Measurements from ENCODE around the gene CAMKK2.
"Not testable (repeated sequence)": the region's sequence is repeated elsewhere in the genome, so short reads cannot be mapped to it uniquely, and the experiment has no call there.

The CAMKK2 gene

GRCh38 chr12:121283841-121284240, 12.7 kb downstream of the CAMKK2 start:
- DNase-seq (ENCODE audit: low read depth), result no peak
- no peak overlapping the region for H3K4me3 ChIP-seq (ENCODE audit: low read depth, low read length)
- TF ChIP-seq, protein P1, sequence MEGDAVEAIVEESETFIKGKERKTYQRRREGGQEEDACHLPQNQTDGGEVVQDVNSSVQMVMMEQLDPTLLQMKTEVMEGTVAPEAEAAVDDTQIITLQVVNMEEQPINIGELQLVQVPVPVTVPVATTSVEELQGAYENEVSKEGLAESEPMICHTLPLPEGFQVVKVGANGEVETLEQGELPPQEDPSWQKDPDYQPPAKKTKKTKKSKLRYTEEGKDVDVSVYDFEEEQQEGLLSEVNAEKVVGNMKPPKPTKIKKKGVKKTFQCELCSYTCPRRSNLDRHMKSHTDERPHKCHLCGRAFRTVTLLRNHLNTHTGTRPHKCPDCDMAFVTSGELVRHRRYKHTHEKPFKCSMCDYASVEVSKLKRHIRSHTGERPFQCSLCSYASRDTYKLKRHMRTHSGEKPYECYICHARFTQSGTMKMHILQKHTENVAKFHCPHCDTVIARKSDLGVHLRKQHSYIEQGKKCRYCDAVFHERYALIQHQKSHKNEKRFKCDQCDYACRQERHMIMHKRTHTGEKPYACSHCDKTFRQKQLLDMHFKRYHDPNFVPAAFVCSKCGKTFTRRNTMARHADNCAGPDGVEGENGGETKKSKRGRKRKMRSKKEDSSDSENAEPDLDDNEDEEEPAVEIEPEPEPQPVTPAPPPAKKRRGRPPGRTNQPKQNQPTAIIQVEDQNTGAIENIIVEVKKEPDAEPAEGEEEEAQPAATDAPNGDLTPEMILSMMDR (conservative IDR thresholded peaks at IDR 0.05; ENCODE audit: low read depth, low read length), result no peak

- no peak overlapping the region for H3K4me3 ChIP-seq (ENCODE audit: low read depth, low read length)
- TF ChIP-seq, protein P1 (conservative IDR thresholded peaks at IDR 0.05; ENCODE audit: low read depth, low read length), result no peak
- no peak for DNase-seq (ENCODE audit: low read depth)
Measured at GRCh38 chr12:121283388-121283787, 13.1 kb downstream of the CAMKK2 start.

- DNase-seq (ENCODE audit: low read depth), result not testable (repeated sequence)
Measured at GRCh38 chr12:121282910-121283309, 13.6 kb downstream of the CAMKK2 start.

DNA sequence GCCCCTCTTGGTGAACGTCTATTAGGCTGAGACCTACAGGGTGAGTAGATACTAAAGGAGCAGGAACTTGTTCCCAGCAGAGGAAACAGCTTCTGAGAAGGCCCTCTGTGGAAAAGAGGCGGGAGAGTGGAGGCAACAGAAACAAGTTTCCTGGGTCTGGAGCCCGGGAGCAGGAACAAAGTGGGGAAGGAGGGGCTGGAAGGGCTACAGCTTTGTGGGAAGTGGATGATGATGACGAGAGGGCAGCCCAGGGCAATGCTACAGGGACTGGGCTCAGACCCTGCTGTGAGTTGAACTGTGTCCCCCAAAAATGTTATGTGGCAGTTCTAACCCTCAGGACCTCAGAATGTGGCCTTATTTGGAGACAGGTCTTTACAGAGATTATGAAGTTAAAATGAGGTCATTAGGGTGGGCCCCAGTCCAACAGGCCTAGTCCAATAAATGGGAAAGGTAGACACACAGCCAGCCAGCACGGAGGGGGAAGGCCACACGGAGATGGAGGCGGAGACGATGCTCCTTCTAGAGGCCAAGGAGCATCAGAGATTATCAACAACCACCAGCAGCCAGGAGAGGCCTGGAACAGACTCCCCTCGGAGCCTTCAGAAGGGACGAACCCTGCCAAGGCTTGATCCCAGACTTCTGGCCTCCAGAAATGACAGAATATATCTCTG, 14.3 kb downstream of the CAMKK2 start:
- TF ChIP-seq, protein P1 (conservative IDR thresholded peaks at IDR 0.05; ENCODE audit: low read depth, low read length), result no peak
- H3K4me3 ChIP-seq (ENCODE audit: low read depth, low read length), result no peak overlapping the region
- no peak for DNase-seq (ENCODE audit: low read depth)

More at GRCh38 chr12:121282910-121283309, 13.6 kb downstream of the CAMKK2 start:
- not testable (repeated sequence) for H3K4me3 ChIP-seq (ENCODE audit: low read depth, low read length)

DNA sequence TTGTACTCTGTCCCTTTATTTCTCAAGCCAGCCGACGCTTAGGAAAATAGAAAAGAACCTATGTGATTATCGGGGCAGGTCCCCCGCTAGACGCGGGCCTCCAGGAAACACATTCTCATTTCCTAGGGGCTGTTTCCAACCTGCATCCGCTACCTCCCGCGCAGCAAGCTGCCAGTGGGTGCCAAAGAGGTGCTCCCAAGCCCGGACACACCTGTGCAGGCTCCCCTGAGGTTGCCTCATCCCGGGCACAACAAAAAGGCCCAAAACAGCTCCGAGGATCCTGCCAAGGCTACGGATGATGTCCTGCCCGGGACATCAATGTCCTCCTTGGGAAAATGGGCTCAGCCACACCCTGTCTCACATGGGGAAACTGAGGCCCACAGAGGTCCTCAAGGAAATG, 15.4 kb downstream of the CAMKK2 start:
- not testable (repeated sequence) for DNase-seq (ENCODE audit: low read depth)

DNA sequence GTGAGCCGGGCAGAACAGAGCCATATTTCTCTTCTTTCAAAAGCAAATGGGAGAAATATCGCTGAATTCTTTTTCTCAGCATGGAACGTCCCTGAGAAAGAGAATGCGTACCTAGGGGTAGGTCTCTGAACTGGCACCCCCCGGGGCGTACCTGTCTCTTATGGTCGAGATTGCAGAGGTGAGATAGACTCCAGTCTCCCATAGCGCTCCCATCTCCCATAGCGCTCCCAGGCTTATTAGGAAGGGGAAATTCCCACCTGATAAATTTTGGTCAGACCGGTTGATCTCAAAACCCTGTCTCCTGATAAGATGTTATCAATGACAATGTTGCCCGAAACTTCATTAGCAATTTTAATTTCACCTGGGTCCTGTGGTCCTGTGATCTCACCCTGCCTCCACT, 16.0 kb downstream of the CAMKK2 start:
- not testable (repeated sequence) for H3K4me3 ChIP-seq (ENCODE audit: low read depth, low read length); DNase-seq (ENCODE audit: low read depth)

More for the DNA sequence above, 15.4 kb downstream of the CAMKK2 start:
- not testable (repeated sequence) for H3K4me3 ChIP-seq (ENCODE audit: low read depth, low read length)

DNA sequence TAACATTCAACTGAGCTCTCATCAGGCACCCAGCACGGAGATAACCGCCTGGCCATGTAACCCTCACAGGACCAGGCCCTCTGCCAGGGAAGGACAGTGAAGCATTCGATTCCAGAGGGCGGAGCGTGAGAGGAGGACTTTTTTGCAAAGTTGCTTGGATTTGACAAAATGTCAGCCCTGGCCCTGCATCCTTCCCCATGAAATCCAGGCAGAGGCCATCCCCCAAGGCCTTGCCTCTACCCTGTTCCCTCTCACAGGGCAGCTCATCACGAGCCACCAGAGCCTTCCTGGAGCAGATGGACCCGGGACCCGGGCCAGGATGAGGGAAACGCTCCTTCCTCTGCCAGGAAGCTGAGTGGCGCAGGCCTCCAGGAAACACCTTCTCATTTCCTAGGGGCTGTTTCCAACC, 17.0 kb downstream of the CAMKK2 start:
- no peak overlapping the region for H3K4me3 ChIP-seq (ENCODE audit: low read depth, low read length)
- DNase-seq (ENCODE audit: low read depth), result no peak
- TF ChIP-seq, protein P1 (conservative IDR thresholded peaks at IDR 0.05; ENCODE audit: low read depth, low read length), result no peak

DNA sequence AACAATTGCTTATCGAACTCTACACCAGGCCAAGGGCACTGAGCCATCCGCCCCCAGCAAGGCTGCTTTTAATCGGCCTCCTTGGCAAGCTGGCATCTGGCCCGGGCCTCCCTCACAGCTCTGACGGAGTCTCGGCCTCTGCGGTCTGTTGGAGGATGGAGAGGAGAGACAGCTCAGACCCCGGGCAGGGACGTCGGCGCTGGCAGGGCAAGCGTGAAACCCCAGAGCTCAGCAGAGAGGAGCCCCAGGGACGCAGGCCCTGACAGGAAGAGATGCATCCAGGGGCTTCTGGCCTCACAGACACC, 17.5 kb downstream of the CAMKK2 start:
- DNase-seq (ENCODE audit: low read depth), result no peak
- TF ChIP-seq, protein P1 (conservative IDR thresholded peaks at IDR 0.05; ENCODE audit: low read depth, low read length), result no peak
- H3K4me3 ChIP-seq (ENCODE audit: low read depth, low read length), result no peak overlapping the region
